Smooth muscle cell (in vitro differentiated cells): ENCODE results near the gene STOM. TPM values are rescaled to one million over a fixed set of nuclear protein-coding genes. Genes with fewer than 3 reads are reported as not detected.
"Not testable (repeated sequence)": the region's sequence is repeated elsewhere in the genome, so short reads cannot be mapped to it uniquely, and the experiment has no call there.

ENCODE experiments used
- DNase-seq: peaks from one replicate; lab custom pipeline; 2025; ENCODE audit not compliant: unreplicated experiment; lab: John Stamatoyannopoulos, UW
- H2AFZ ChIP-seq: fragments of 200-600 bp; sonication (generic); 2 replicates; pipeline ENCODE4 v1.6.0; 2016; ENCODE audit warnings: antibody characterized with exemption, low read depth, mild to moderate bottlenecking
- H3F3A ChIP-seq: fragments of 200-600 bp; sonication (generic); 2 replicates; pipeline ENCODE4 v1.6.0; 2017; ENCODE audit warnings: antibody characterized with exemption, low read depth
- H3K27ac ChIP-seq: fragments of 200-600 bp; sonication (generic); 2 replicates; pipeline ENCODE4 v1.5.1; 2016; ENCODE audit warnings: low read depth, mild to moderate bottlenecking
- H3K27me3 ChIP-seq: fragments of 200-600 bp; sonication (generic); 2 replicates; pipeline ENCODE4 v1.6.1; 2016; ENCODE audit warnings: low read depth, mild to moderate bottlenecking
- H3K36me3 ChIP-seq: fragments of 200-600 bp; sonication (generic); 2 replicates; pipeline ENCODE4 v1.5.1; 2016; ENCODE audit warnings: low read depth
- H3K4me1 ChIP-seq: fragments of 200-600 bp; sonication (generic); 2 replicates; pipeline ENCODE4 v1.5.1; 2016; ENCODE audit warnings: low read depth
- H3K4me2 ChIP-seq: fragments of 200-600 bp; sonication (generic); 2 replicates; pipeline ENCODE4 v1.6.0; 2016; ENCODE audit warnings: mild to moderate bottlenecking
- H3K4me3 ChIP-seq: fragments of 200-600 bp; sonication (generic); 2 replicates; pipeline ENCODE4 v1.5.1; 2016; ENCODE audit warnings: mild to moderate bottlenecking
- H3K79me2 ChIP-seq: fragments of 200-600 bp; sonication (generic); 2 replicates; pipeline ENCODE4 v1.6.0; 2016; ENCODE audit warnings: low read depth, mild to moderate bottlenecking
- H3K9ac ChIP-seq: fragments of 200-600 bp; sonication (generic); 2 replicates; pipeline ENCODE4 v1.6.0; 2016; ENCODE audit warnings: low read depth
- H3K9me3 ChIP-seq: fragments of 200-600 bp; sonication (generic); replicated peaks from 2 replicates; pipeline ENCODE4 v1.5.1; 2016; ENCODE audit warnings: low read depth
- H4K20me1 ChIP-seq: fragments of 200-600 bp; sonication (generic); 2 replicates; pipeline ENCODE4 v1.6.0; 2016; ENCODE audit warnings: low read depth
- CTCF ChIP-seq: fragments of 200-600 bp; sonication (generic); IDR thresholded peaks from 2 replicates; pipeline ENCODE4 v1.5.1; 2017; ENCODE audit warnings: borderline replicate concordance, mild to moderate bottlenecking, antibody characterized with exemption; ENCODE audit not compliant: insufficient read depth, poor library complexity, severe bottlenecking
- WGBS: methylation state at CpG from one replicate; pipeline ENCODE4 v1.1.7; 2016; ENCODE audit warnings: low lambda C conversion rate; 5-methylcytosine and 5-hydroxymethylcytosine counted together
- polyA plus RNA-seq: library from polyadenylated mRNA; unstranded; fragments of >200 nt; fragmentation: Nextera tagmentation; extraction: Ambion mirVana; gene quantifications from 2 replicates; pipeline ENCODE4 v1.2.1, GENCODE V29; 2016
- total RNA-seq: library from RNA; depleted of rRNA; stranded (reverse); fragments of >200 nt; gene quantifications from 2 replicates; pipeline ENCODE4 v1.2.3, GENCODE V29; 2014

STOM gene
- total and polyA plus RNA-seq, 2 experiments from 2014 or later = 105 to 187 TPM

DNA sequence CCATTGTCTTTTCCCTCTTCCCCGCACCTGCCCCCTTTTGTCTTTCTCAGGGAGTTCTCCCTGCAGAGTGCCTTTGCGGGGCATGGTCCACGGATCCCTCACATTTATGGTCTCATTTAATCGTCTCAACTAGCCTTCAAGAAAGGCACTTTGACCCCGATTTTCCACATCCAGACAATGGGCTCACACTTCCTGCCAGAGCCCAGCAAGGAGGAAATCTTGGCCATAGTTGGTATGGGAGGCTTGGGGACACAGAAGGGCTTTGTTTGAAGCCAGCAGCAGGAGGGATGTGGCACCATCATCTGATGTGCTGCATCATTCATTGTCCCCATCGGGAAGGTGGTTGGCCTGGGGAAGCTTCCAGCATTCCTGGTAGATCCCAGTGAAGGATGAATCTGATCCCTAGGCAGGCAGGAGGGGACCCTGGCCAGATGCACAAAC lies 77.2 kb downstream of the STOM start:
- Histone ChIP-seq H2AFZ (no peak overlapping the region), H3K9me3 (no peaks in the 10 kb centered on the region), H3K4me3 (no peak overlapping the region), H3K4me1 (peaks cover 28% of the 10 kb centered on the region), H3K27me3 (no peaks in the 10 kb centered on the region), H3K4me2 (no peak overlapping the region), H3K79me2 (peaks cover 74% of the 10 kb centered on the region), H3K27ac (no peak overlapping the region), H4K20me1 (peaks cover 84% of the 10 kb centered on the region), H3K9ac (no peak overlapping the region), H3K36me3 (peaks cover 2% of the 10 kb centered on the region), H3F3A (peaks cover 13% of the 10 kb centered on the region)
- WGBS = 91% methylated on average over 6 of the region's 6 CpGs
- DNase-seq = no peak
- no peak for TF ChIP-seq CTCF

- H3K4me2 ChIP-seq = no peak overlapping the region
- no peak overlapping the region for H3K4me3 ChIP-seq
- DNase-seq = no peak
- peaks cover 80% of the 10 kb centered on the region for H3K79me2 ChIP-seq
- peaks cover 77% of the 10 kb centered on the region for H4K20me1 ChIP-seq
- H3K9ac ChIP-seq = no peak overlapping the region
- H3F3A ChIP-seq = peaks cover 21% of the 10 kb centered on the region
- WGBS = 95% methylated on average over 1 of the region's 1 CpG
- no peaks in the 10 kb centered on the region for H3K9me3 ChIP-seq
- TF ChIP-seq CTCF = no peak
- H3K27ac ChIP-seq = no peak overlapping the region
- H3K4me1 ChIP-seq = peaks cover 36% of the 10 kb centered on the region
- no peaks in the 10 kb centered on the region for H3K27me3 ChIP-seq
- peaks cover 2% of the 10 kb centered on the region for H3K36me3 ChIP-seq
- no peak overlapping the region for H2AFZ ChIP-seq
Observed at GRCh38 chr9:121292051-121292450, 78.0 kb downstream of the STOM start.

DNA sequence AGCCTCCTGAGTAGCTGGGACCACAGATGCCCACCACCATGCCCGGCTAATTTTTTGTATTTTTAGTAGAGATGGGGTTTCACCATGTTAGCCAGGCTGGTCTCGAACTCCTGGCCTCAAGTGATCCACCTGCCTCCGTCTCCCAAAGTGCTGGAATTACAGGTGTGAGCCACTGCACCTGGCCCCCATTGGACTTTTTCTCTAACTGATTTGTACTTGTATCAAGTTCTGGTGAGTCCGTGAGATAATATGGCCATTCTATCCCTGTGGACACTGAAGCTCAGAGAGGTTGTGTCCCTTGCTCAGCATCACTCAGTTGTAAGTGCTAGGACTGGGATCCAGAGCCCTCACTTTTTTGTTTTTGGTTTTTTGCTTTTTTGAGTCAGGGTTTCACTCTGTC lies 78.5 kb downstream of the STOM start:
- 96% methylated on average over 4 of the region's 4 CpGs for WGBS
- not testable (repeated sequence) for DNase-seq, H3K9me3 ChIP-seq, H3K4me2 ChIP-seq, H3K4me3 ChIP-seq, H3K27me3 ChIP-seq, H3K36me3 ChIP-seq, H2AFZ ChIP-seq, H3K27ac ChIP-seq, H3K9ac ChIP-seq
- Histone ChIP-seq H3K79me2 (peaks cover 77% of the 10 kb centered on the region), H3F3A (peaks cover 24% of the 10 kb centered on the region), H4K20me1 (peaks cover 73% of the 10 kb centered on the region), H3K4me1 (peaks cover 41% of the 10 kb centered on the region)

DNA sequence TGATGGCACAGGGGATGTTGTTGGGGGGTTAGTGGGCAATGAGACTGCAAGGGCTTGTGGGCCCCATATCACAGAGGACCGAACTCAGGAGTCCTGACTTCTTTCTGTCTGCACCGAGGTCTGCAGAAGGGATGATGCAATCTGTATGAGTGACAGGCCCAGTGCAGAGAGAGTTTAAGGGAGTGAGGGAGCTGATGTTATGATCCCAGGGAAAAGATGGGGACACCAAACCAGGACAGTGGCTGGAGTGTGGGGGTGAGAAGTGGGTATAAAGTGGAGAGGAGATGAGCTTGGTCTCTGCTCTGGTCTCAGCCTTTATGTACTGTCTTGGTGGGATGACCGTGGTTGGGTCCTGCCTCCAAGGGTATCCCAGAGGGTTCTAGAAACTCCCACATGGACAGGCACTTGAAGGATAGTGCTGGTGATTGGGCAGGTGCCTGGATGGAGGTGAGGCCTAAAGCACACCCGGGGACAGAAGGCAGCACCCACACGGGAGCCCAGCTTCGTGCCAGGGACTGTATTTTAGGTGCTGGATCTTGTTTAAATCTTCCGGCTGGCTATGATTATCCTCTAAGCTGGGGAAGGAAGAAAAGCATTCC lies 80.2 kb downstream of the STOM start:
- Histone ChIP-seq H3K9me3 (no peaks in the 10 kb centered on the region), H3K27me3 (no peaks in the 10 kb centered on the region), H3K9ac (no peak overlapping the region), H2AFZ (no peak overlapping the region), H3F3A (peaks cover 36% of the 10 kb centered on the region), H4K20me1 (peaks cover 56% of the 10 kb centered on the region), H3K4me2 (peak overlapping the region; percentile 81), H3K4me1 (peaks cover 53% of the 10 kb centered on the region), H3K36me3 (peaks cover 2% of the 10 kb centered on the region), H3K27ac (peak overlapping the region; percentile 99), H3K4me3 (no peak overlapping the region), H3K79me2 (peaks cover 70% of the 10 kb centered on the region)
- whole genome bisulfite sequencing = 63% methylated on average over 7 of the region's 7 CpGs
- no peak for DNase-seq
- no peak for TF ChIP-seq CTCF
